Prostate gland (tissue), 2 donors: ENCODE data around the gene IPO11.

Experiments
- CTCF ChIP-seq, 4 experiments: fragments of 200-600 bp in 2 of 4; fragments of 450-650 bp in 2 of 4; sonication (generic) in 2 of 4; IDR thresholded peaks; 1 replicate in 3 of 4; 2 replicates in 1 of 4; pipeline ENCODE4 v1.5.1; 2016 to 2019; ENCODE audit warnings: antibody characterized with exemption in 4 of 4, mild to moderate bottlenecking in 2 of 4, moderate library complexity in 2 of 4
- POLR2A ChIP-seq: fragments of 450-650 bp; IDR thresholded peaks from one replicate; pipeline ENCODE4 v1.6.1; 2016; ENCODE audit warnings: antibody characterized with exemption, mild to moderate bottlenecking
- POLR2AphosphoS5 ChIP-seq: sonication (generic); formaldehyde crosslinking; IDR thresholded peaks from one replicate; pipeline ENCODE4 v1.6.1; 2017; ENCODE audit warnings: antibody characterized with exemption

- TF ChIP-seq POLR2A (no peak), CTCF (IDR thresholded peaks at IDR 0.05) (no peak), POLR2AphosphoS5 (no peak)
These were observed 166.0 kb downstream of the IPO11 start, which contains the start of gene LRRC70 for GRCh38 chr5:62578540-62578939.
